HepG2 (cell line): Measurements from ENCODE around the gene PCTP. TPM values are rescaled to one million over a fixed set of nuclear protein-coding genes. Genes with fewer than 3 reads are reported as not detected.

ENCODE experiments used
- AKAP8 ChIP-seq: sonication (generic); formaldehyde crosslinking; IDR thresholded peaks from 2 replicates; pipeline ENCODE4 v1.5.1; 2020; ENCODE audit warnings: mild to moderate bottlenecking, missing genetic modification reagents
- CENPT ChIP-seq: sonication (generic); formaldehyde crosslinking; IDR thresholded peaks from 2 replicates; pipeline ENCODE4 v1.8.0; 2022; ENCODE audit warnings: low read depth, mild to moderate bottlenecking, moderate library complexity, missing genetic modification reagents
- FIP1L1 ChIP-seq: fragments of 200-400 bp; formaldehyde crosslinking; IDR thresholded peaks from 2 replicates; pipeline ENCODE4 v1.6.1; 2018; ENCODE audit warnings: low read depth, mild to moderate bottlenecking, low read length, moderate library complexity, borderline replicate concordance; ENCODE audit not compliant: insufficient read depth
- HNRNPK ChIP-seq: fragments of 200-400 bp; formaldehyde crosslinking; IDR thresholded peaks from 2 replicates; pipeline ENCODE4 v1.6.1; 2018; ENCODE audit warnings: low read length, low read depth, moderate library complexity, mild to moderate bottlenecking; ENCODE audit not compliant: poor library complexity, severe bottlenecking
- NFKB2 ChIP-seq: sonication (generic); formaldehyde crosslinking; IDR thresholded peaks from 2 replicates; pipeline ENCODE4 v1.4.0; 2020; ENCODE audit warnings: missing genetic modification reagents, borderline replicate concordance
- SIN3B ChIP-seq: fragments of 150-350 bp; IDR thresholded peaks from 2 replicates; pipeline ENCODE4 v1.6.1; 2014; ENCODE audit warnings: low read length
- SP5 ChIP-seq: IDR thresholded peaks from 2 replicates; pipeline ENCODE4 v1.6.1; 2016; ENCODE audit warnings: low read depth, borderline replicate concordance
- TEAD3 ChIP-seq: optimal IDR thresholded peaks from 2 replicates; pipeline ENCODE3; 2016; ENCODE audit warnings: borderline replicate concordance
- U2AF1 ChIP-seq: fragments of 200-400 bp; formaldehyde crosslinking; optimal IDR thresholded peaks from 2 replicates; pipeline ENCODE3; 2017; ENCODE audit warnings: mild to moderate bottlenecking, low read depth, low read length
- ZFP36L2 ChIP-seq: sonication (generic); formaldehyde crosslinking; IDR thresholded peaks from 2 replicates; pipeline ENCODE4 v1.4.0; 2020; ENCODE audit warnings: missing genetic modification reagents
- ZFX ChIP-seq: sonication (generic); formaldehyde crosslinking; IDR thresholded peaks from 2 replicates; pipeline ENCODE4 v1.4.0; 2020; ENCODE audit warnings: mild to moderate bottlenecking, low read depth, missing genetic modification reagents, moderate library complexity
- ZMYM2 ChIP-seq: sonication (generic); formaldehyde crosslinking; IDR thresholded peaks from 2 replicates; pipeline ENCODE4 v1.8.0; 2022; ENCODE audit warnings: mild to moderate bottlenecking, missing genetic modification reagents
- ZNF234 ChIP-seq: sonication (generic); formaldehyde crosslinking; conservative IDR thresholded peaks from 2 replicates; pipeline ENCODE4 v1.5.1; 2020; ENCODE audit warnings: mild to moderate bottlenecking, missing genetic modification reagents
- ZNF335 ChIP-seq: sonication (generic); formaldehyde crosslinking; IDR thresholded peaks from 2 replicates; pipeline ENCODE4 v1.4.0; 2020; ENCODE audit warnings: missing genetic modification reagents
- ZNF607 ChIP-seq: sonication (generic); formaldehyde crosslinking; IDR thresholded peaks from 2 replicates; pipeline ENCODE4 v1.5.1; 2020; ENCODE audit warnings: missing genetic modification reagents, mild to moderate bottlenecking, borderline replicate concordance
- polyA plus RNA-seq, 8 experiments: library from polyadenylated mRNA; depleted of rRNA in 3 of 8; stranded (reverse) in 7 of 8; unstranded in 1 of 8; fragments of >200 nt; fragmentation: Illumina TruSeq in 4 of 8; extraction: Trizol in 4 of 8; gene quantifications; 2 replicates each; pipeline versions ENCODE4 v1.2.1 to v1.2.3, GENCODE V29; 2011 to 2016; ENCODE audit warnings: low read depth in 4 of 8, missing spikeins in 1 of 8, mixed read lengths in 1 of 8; ENCODE audit not compliant: insufficient read depth in 1 of 8
- total RNA-seq, 5 experiments: library from RNA; depleted of rRNA; stranded (reverse); fragments of >200 nt; fragmentation: Illumina TruSeq; extraction: Trizol; gene quantifications; 2 replicates each; pipeline ENCODE4 v1.2.3, GENCODE V29; 2016; ENCODE audit warnings: low read depth in 1 of 5
- TF ChIP-seq, protein P1 (sequence below): sonication (generic); formaldehyde crosslinking; IDR thresholded peaks from 2 replicates; pipeline ENCODE4 v1.4.0; 2020; ENCODE audit warnings: missing genetic modification reagents, mild to moderate bottlenecking, borderline replicate concordance
- TF ChIP-seq, protein P2 (sequence below): sonication (generic); formaldehyde crosslinking; IDR thresholded peaks from 2 replicates; pipeline ENCODE4 v1.5.0; 2020; ENCODE audit warnings: missing genetic modification reagents
- TF ChIP-seq, protein P3 (sequence below): sonication (generic); formaldehyde crosslinking; IDR thresholded peaks from 2 replicates; pipeline ENCODE4 v1.4.0; 2020; ENCODE audit warnings: missing genetic modification reagents
- TF ChIP-seq, protein P4 (sequence below): sonication (generic); formaldehyde crosslinking; IDR thresholded peaks from 2 replicates; pipeline ENCODE4 v1.4.0; 2020; ENCODE audit warnings: missing genetic modification reagents, borderline replicate concordance
- TF ChIP-seq, protein P5 (sequence below): sonication (generic); formaldehyde crosslinking; IDR thresholded peaks from 2 replicates; pipeline ENCODE4 v1.8.1; 2023; ENCODE audit warnings: missing genetic modification reagents, inconsistent platforms, borderline replicate concordance

PCTP gene
- total and polyA plus RNA-seq, 2 of the 13 experiments (the other 11 are each of a cell fraction or from before 2014, with no cell fraction given) = 37.1 to 50.7 TPM

DNA sequence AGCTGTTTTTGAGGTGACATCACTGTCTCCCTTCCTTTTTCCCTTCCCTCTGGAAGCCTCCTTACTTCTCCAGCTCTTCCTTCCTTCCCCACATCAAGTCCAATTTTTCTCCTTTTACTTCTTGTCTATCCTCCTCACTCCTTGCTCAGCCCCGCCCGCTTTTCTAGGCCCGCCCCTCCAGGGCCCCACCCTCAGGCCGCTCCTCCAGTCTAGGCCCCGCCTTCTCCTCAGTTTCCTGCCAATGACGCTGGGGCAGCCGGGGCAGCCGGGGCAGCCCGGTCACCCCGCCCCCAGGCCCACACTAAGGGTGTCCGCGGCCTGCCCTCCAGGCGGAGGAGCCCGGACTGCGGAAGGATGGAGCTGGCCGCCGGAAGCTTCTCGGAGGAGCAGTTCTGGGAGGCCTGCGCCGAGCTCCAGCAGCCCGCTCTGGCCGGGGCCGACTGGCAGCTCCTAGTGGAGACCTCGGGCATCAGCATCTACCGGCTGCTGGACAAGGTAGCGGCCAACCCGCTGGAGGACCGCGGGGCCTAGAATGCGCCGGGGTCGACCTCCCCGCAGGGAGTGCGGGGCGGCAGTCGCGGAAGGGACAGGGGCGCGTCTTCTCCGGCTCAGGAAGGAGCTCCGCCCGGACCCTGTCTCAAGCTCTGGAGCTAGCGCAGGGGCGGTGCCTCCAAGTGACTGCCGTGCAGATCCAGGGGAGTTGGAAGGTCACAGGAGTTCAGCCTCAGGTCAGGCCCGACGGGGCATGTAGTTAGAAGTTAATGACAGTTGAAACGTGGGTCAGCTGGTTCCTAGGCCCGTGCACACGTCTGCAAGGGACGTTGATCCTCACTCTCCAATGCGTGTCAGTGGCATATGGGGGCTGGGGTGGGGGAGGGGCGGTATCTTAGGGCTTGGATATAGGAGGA lies at the start of gene PCTP (continued):
- TF ChIP-seq, protein P1, sequence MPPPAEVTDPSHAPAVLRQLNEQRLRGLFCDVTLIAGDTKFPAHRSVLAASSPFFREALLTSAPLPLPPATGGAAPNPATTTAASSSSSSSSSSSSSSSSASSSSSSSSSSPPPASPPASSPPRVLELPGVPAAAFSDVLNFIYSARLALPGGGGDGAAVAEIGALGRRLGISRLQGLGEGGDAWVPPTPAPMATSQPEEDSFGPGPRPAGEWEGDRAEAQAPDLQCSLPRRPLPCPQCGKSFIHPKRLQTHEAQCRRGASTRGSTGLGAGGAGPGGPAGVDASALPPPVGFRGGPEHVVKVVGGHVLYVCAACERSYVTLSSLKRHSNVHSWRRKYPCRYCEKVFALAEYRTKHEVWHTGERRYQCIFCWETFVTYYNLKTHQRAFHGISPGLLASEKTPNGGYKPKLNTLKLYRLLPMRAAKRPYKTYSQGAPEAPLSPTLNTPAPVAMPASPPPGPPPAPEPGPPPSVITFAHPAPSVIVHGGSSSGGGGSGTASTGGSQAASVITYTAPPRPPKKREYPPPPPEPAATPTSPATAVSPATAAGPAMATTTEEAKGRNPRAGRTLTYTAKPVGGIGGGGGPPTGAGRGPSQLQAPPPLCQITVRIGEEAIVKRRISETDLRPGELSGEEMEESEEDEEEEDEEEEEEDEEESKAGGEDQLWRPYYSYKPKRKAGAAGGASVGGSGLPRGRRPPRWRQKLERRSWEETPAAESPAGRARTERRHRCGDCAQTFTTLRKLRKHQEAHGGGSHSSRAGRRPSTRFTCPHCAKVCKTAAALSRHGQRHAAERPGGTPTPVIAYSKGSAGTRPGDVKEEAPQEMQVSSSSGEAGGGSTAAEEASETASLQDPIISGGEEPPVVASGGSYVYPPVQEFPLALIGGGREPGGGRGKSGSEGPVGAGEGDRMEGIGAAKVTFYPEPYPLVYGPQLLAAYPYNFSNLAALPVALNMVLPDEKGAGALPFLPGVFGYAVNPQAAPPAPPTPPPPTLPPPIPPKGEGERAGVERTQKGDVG (CRISPR knock-in tag) = peak; percentile 93; the same call in 1 of the 2 replicates
- TF ChIP-seq ZNF335 (peak; percentile 94), NFKB2 (CRISPR knock-in tag) (peak; percentile 91; the same call in 1 of the 2 replicates), ZNF234 (no peak), ZNF607 (peak; percentile 92), HNRNPK (no peak), U2AF1 (no peak), ZFP36L2 (CRISPR knock-in tag) (peak; percentile 77; the same call in 1 of the 2 replicates), ZMYM2 (no peak), CENPT (0 out of 2 replicates have a peak, but pooled peaks have one; percentile 66), FIP1L1 (no peak), AKAP8 (CRISPR knock-in tag) (peak; percentile 92; the same call in 1 of the 2 replicates), TEAD3 (peak; percentile 45), SP5 (CRISPR knock-in tag) (peak; percentile 65), SIN3B (no peak), ZFX (CRISPR knock-in tag) (peak; percentile 99)
- TF ChIP-seq, protein P2, sequence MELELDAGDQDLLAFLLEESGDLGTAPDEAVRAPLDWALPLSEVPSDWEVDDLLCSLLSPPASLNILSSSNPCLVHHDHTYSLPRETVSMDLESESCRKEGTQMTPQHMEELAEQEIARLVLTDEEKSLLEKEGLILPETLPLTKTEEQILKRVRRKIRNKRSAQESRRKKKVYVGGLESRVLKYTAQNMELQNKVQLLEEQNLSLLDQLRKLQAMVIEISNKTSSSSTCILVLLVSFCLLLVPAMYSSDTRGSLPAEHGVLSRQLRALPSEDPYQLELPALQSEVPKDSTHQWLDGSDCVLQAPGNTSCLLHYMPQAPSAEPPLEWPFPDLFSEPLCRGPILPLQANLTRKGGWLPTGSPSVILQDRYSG = 0 out of 2 replicates have a peak, but pooled peaks have one; percentile 38
- TF ChIP-seq, protein P3, sequence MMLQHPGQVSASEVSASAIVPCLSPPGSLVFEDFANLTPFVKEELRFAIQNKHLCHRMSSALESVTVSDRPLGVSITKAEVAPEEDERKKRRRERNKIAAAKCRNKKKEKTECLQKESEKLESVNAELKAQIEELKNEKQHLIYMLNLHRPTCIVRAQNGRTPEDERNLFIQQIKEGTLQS (CRISPR knock-in tag) = no peak
- TF ChIP-seq, protein P4, sequence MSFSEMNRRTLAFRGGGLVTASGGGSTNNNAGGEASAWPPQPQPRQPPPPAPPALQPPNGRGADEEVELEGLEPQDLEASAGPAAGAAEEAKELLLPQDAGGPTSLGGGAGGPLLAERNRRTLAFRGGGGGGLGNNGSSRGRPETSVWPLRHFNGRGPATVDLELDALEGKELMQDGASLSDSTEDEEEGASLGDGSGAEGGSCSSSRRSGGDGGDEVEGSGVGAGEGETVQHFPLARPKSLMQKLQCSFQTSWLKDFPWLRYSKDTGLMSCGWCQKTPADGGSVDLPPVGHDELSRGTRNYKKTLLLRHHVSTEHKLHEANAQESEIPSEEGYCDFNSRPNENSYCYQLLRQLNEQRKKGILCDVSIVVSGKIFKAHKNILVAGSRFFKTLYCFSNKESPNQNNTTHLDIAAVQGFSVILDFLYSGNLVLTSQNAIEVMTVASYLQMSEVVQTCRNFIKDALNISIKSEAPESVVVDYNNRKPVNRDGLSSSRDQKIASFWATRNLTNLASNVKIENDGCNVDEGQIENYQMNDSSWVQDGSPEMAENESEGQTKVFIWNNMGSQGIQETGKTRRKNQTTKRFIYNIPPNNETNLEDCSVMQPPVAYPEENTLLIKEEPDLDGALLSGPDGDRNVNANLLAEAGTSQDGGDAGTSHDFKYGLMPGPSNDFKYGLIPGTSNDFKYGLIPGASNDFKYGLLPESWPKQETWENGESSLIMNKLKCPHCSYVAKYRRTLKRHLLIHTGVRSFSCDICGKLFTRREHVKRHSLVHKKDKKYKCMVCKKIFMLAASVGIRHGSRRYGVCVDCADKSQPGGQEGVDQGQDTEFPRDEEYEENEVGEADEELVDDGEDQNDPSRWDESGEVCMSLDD = peak; percentile 59; the same call in 1 of the 2 replicates
- TF ChIP-seq, protein P5, sequence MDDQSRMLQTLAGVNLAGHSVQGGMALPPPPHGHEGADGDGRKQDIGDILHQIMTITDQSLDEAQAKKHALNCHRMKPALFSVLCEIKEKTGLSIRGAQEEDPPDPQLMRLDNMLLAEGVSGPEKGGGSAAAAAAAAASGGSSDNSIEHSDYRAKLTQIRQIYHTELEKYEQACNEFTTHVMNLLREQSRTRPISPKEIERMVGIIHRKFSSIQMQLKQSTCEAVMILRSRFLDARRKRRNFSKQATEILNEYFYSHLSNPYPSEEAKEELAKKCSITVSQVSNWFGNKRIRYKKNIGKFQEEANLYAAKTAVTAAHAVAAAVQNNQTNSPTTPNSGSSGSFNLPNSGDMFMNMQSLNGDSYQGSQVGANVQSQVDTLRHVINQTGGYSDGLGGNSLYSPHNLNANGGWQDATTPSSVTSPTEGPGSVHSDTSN (CRISPR knock-in tag) = no peak
